KMS-11 (cell line): ENCODE measurements around the gene AQP11.

Experiments used
- H2AFZ ChIP-seq: fragments of 200-600 bp; sonication (generic); 2 replicates; pipeline ENCODE4 v1.6.1; 2016; ENCODE audit warnings: antibody characterized with exemption, mixed run types, low read depth
- H3K27ac ChIP-seq: fragments of 200-600 bp; sonication (generic); 2 replicates; pipeline ENCODE4 v1.6.1; 2016; ENCODE audit warnings: mild to moderate bottlenecking, mixed run types
- H3K27me3 ChIP-seq: fragments of 200-600 bp; sonication (generic); 2 replicates; pipeline ENCODE4 v1.6.1; 2017; ENCODE audit warnings: mild to moderate bottlenecking, low read depth, mixed run types, moderate library complexity; ENCODE audit not compliant: insufficient read depth
- H3K36me3 ChIP-seq: fragments of 200-600 bp; sonication (generic); 2 replicates; pipeline ENCODE4 v1.6.1; 2017; ENCODE audit warnings: mild to moderate bottlenecking, mixed run types; ENCODE audit not compliant: insufficient read depth
- H3K4me1 ChIP-seq: fragments of 200-600 bp; sonication (generic); 2 replicates; pipeline ENCODE4 v1.6.1; 2016; ENCODE audit warnings: mild to moderate bottlenecking, low read depth, mixed run types; ENCODE audit not compliant: poor library complexity, severe bottlenecking
- H3K4me2 ChIP-seq: fragments of 200-600 bp; sonication (generic); 2 replicates; pipeline ENCODE4 v1.7.0; 2016; ENCODE audit warnings: mild to moderate bottlenecking, mixed run types
- H3K4me3 ChIP-seq: fragments of 200-600 bp; sonication (generic); IDR thresholded peaks from 2 replicates; pipeline ENCODE4 v1.6.1; 2017; ENCODE audit warnings: low read depth, low read length, mixed read lengths; ENCODE audit not compliant: insufficient read depth
- H3K79me2 ChIP-seq: fragments of 200-600 bp; sonication (generic); 2 replicates; pipeline ENCODE4 v1.6.1; 2016; ENCODE audit warnings: low read depth, mixed run types; ENCODE audit not compliant: insufficient read depth
- H3K9ac ChIP-seq: fragments of 200-600 bp; sonication (generic); 2 replicates; pipeline ENCODE4 v1.6.1; 2016; ENCODE audit warnings: mild to moderate bottlenecking, mixed run types
- H4K20me1 ChIP-seq: fragments of 200-600 bp; sonication (generic); 2 replicates; pipeline ENCODE4 v1.6.1; 2016; ENCODE audit warnings: mild to moderate bottlenecking, mixed run types; ENCODE audit not compliant: insufficient read depth
- CTCF ChIP-seq: fragments of 200-600 bp; sonication (generic); conservative IDR thresholded peaks from 2 replicates; pipeline ENCODE4 v1.6.1; 2017; ENCODE audit warnings: low read depth, mild to moderate bottlenecking, antibody characterized with exemption, low read length, moderate library complexity, mixed read lengths

AQP11 gene

GRCh38 chr11:77560605-77561004 lies 29.1 kb upstream of the AQP11 start:
- H3K36me3 ChIP-seq, result no peaks in the 10 kb centered on the region
- H3K27me3 ChIP-seq, result no peaks in the 10 kb centered on the region
- H3K9ac ChIP-seq, result no peak overlapping the region
- H2AFZ ChIP-seq, result no peak overlapping the region
- TF ChIP-seq CTCF, result no peak
- H3K4me2 ChIP-seq, result no peak overlapping the region
- H3K4me1 ChIP-seq, result no peaks in the 10 kb centered on the region
- no peak overlapping the region for H3K27ac ChIP-seq
- no peaks in the 10 kb centered on the region for H4K20me1 ChIP-seq
- H3K79me2 ChIP-seq, result no peaks in the 10 kb centered on the region
- H3K4me3 ChIP-seq, result no peak overlapping the region

GRCh38 chr11:77561257-77561656 lies 28.5 kb upstream of the AQP11 start:
- no peaks in the 10 kb centered on the region for H4K20me1 ChIP-seq
- no peak overlapping the region for H3K9ac ChIP-seq
- no peak overlapping the region for H2AFZ ChIP-seq

GRCh38 chr11:77568306-77568705 lies 21.4 kb upstream of the AQP11 start:
- Histone ChIP-seq H2AFZ (no peak overlapping the region), H3K4me2 (no peak overlapping the region), H3K9ac (no peak overlapping the region), H3K36me3 (no peaks in the 10 kb centered on the region), H3K27me3 (no peaks in the 10 kb centered on the region), H3K27ac (no peak overlapping the region), H3K79me2 (no peaks in the 10 kb centered on the region), H4K20me1 (no peaks in the 10 kb centered on the region), H3K4me1 (no peaks in the 10 kb centered on the region), H3K4me3 (no peak overlapping the region)
- no peak for TF ChIP-seq CTCF

More at GRCh38 chr11:77561257-77561656, 28.5 kb upstream of the AQP11 start:
- Histone ChIP-seq H3K4me2 (no peak overlapping the region), H3K79me2 (no peaks in the 10 kb centered on the region), H3K4me3 (no peak overlapping the region), H3K36me3 (no peaks in the 10 kb centered on the region), H3K4me1 (no peaks in the 10 kb centered on the region), H3K27me3 (no peaks in the 10 kb centered on the region), H3K27ac (no peak overlapping the region)
- TF ChIP-seq CTCF, result no peak

- H3K4me2 ChIP-seq, result no peak overlapping the region
- no peaks in the 10 kb centered on the region for H3K79me2 ChIP-seq
- no peak overlapping the region for H3K27ac ChIP-seq
- no peak overlapping the region for H2AFZ ChIP-seq
- H3K36me3 ChIP-seq, result no peaks in the 10 kb centered on the region
- no peaks in the 10 kb centered on the region for H3K27me3 ChIP-seq
- no peak overlapping the region for H3K4me3 ChIP-seq
- H3K9ac ChIP-seq, result no peak overlapping the region
- no peaks in the 10 kb centered on the region for H3K4me1 ChIP-seq
- H4K20me1 ChIP-seq, result no peaks in the 10 kb centered on the region
- no peak for TF ChIP-seq CTCF
Observed at GRCh38 chr11:77568916-77569675, 20.7 kb upstream of the AQP11 start.
